GM18526 (cell line): ENCODE results near the gene GLS.

Experiments used
- POLR2A ChIP-seq: IDR thresholded peaks from 3 replicates; pipeline ENCODE4 v1.6.1; 2011; ENCODE audit not compliant: insufficient read length; ENCODE audit errors: extremely low read depth

GLS gene

GRCh38 chr2:190940454-190940853 is 59.8 kb downstream of the GLS start:
- no peak for TF ChIP-seq POLR2A

GRCh38 chr2:190941571-190941970 is 61.0 kb downstream of the GLS start:
- no peak for TF ChIP-seq POLR2A

GRCh38 chr2:190942697-190943096 is 62.1 kb downstream of the GLS start:
- TF ChIP-seq POLR2A: no peak

GRCh38 chr2:190943706-190944105 is 63.1 kb downstream of the GLS start:
- no peak for TF ChIP-seq POLR2A

- no peak for TF ChIP-seq POLR2A
Measured at GRCh38 chr2:190947141-190947540, 66.5 kb downstream of the GLS start.

GRCh38 chr2:190947711-190948251 is 67.2 kb downstream of the GLS start:
- no peak for TF ChIP-seq POLR2A

GRCh38 chr2:190948671-190949070 is 68.0 kb downstream of the GLS start:
- no peak for TF ChIP-seq POLR2A

- no peak for TF ChIP-seq POLR2A
Measured at GRCh38 chr2:190950566-190950991, 70.0 kb downstream of the GLS start.

GRCh38 chr2:190953257-190953656 is 72.6 kb downstream of the GLS start:
- no peak for TF ChIP-seq POLR2A

GRCh38 chr2:190959911-190960788 is 79.5 kb downstream of the GLS start:
- no peak for TF ChIP-seq POLR2A

GRCh38 chr2:190961918-190962487 is 81.4 kb downstream of the GLS start:
- TF ChIP-seq POLR2A: peak; percentile 35

GRCh38 chr2:190963088-190963487 is 82.5 kb downstream of the GLS start:
- no peak for TF ChIP-seq POLR2A

GRCh38 chr2:190964170-190964795 is 83.7 kb downstream of the GLS start:
- TF ChIP-seq POLR2A: peak; percentile 44

- no peak for TF ChIP-seq POLR2A
Measured at GRCh38 chr2:190965580-190966222, 85.1 kb downstream of the GLS start.

GRCh38 chr2:190968522-190968921 is 87.9 kb downstream of the GLS start:
- TF ChIP-seq POLR2A: no peak
